Activated CD8-positive, alpha-beta memory T cell treated with anti-CD3 and anti-CD28 coated beads for 48 hours (primary cell): ENCODE measurements around the gene RFFL.
"Not testable (repeated sequence)": the region's sequence is repeated elsewhere in the genome, so short reads cannot be mapped to it uniquely, and the experiment has no call there.

Source experiments
- DNase-seq, 3 experiments: peaks; one replicate each; pipeline ENCODE4 v3.0.0-alpha.2; 2020; ENCODE audit warnings: low read depth in 2 of 3, low spot score in 2 of 3

RFFL gene

DNA sequence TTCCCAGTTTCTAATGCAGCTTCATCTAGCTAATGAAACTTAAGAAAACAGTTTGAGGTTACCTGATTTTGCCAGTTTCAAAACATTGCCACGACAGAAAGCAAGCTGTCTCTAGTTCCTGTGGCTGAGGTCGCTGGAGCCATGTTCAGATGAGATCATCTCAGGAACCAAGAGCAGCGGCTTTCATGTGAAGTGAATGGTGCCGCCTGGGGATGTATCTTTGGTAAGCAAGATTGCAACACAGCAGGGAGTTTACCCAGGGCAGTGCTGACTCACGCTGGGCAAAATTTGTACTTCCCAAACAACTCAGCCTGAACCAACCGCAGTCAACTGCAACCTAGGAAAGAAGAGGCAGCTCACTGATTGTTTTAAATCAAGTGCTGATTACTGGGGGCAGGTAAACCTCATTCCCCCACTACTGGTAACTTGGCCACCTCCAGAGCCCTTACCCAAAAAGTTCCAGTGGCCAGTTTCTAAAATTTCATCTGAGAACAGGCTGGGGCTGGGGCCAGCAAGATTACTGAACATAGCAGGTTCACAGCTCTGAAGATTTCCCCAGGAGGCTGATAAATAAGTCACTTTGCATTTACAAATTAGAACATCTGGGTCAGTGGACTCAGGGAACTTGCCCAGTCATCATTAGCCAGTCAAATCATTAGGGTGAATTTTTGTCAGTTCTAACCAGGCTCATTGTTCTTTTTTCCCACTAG lies at the start of gene RFFL:
TSS of gene RFFL (minus strand) at position 194 of the 710 bp plus-strand sequence. CDS start 37,154 bp downstream, outside the sequence.
- peak; percentile 40 to 69 (median 66) for DNase-seq

- not testable (repeated sequence) for DNase-seq
These were observed 47.3 kb upstream of the RFFL start for GRCh38 chr17:35110791-35111190.

DNA sequence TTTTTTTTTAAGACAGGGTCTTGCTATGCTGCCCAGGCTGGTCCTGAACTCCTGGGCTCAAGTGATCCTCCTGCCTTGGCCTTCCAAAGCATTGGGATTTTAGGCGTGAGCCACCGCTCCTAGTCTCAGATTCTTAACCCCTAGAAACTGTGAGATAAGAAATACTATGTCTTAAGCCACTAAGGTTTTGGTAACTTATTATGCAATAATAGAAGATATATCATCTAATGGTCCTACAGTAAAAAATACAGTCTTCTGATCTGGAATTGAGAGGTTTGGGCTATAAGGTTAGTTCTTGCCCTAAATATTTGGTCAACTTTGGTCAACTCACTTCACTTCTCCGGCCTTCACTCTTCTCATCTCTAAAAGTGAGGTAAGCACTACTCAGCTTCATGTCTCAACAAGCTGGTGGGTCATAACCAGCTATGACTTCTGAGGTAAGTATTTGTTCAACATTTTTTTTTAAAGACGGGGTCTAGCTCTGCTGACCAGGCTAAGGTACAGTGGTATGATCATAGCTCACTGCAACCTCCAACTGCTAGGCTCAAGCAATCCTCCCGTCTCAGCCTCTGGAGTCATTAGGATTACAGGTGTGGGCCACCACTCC lies 41.4 kb upstream of the RFFL start:
- no peak for DNase-seq

GRCh38 chr17:35103271-35103670 lies 39.8 kb upstream of the RFFL start:
- DNase-seq = no peak

- no peak for DNase-seq
These were observed 38.2 kb upstream of the RFFL start for GRCh38 chr17:35101725-35102124.

- no peak for DNase-seq
These were observed 37.5 kb upstream of the RFFL start for GRCh38 chr17:35101036-35101435.

DNA sequence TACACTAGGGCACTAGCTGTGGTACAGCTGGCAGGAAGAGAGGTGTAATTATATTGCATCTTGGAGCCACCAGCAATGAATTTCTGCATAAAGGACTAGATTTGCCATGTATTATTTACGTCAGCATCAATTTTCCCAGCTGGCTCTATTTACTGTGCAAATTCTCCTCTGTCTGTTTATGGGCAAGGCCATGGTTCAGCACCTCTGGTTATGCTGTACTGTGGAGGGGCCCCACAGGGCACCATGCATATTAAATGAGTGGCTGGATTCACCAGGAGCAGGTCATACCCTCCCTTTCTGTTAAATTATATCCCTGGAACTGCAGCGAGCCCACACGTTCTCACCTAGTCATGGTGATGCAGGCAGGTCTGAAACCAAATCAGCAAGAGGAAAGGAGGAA lies 36.4 kb upstream of the RFFL start:
- DNase-seq = no peak

DNA sequence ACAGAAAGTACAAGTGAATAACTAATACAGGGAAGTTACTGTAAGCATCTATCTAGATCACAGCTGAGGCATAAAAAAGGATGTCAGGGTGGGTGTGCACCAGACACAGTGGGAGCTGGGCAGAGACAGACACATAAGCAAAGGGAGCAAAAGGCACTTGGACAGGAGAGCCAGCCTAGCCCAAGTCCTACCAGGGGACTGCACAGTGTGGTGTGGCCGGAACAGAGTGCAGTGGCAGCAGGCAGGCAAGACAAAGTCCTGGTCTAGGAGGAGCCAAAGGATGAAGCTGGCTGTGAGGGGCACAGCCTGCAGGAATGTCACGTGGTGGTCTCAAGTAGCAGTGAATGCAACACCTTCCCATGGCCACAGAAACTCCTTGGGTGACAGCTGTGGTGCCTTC lies 34.3 kb upstream of the RFFL start:
- DNase-seq = no peak

GRCh38 chr17:35095741-35096140 lies 32.2 kb upstream of the RFFL start:
- DNase-seq = no peak

DNA sequence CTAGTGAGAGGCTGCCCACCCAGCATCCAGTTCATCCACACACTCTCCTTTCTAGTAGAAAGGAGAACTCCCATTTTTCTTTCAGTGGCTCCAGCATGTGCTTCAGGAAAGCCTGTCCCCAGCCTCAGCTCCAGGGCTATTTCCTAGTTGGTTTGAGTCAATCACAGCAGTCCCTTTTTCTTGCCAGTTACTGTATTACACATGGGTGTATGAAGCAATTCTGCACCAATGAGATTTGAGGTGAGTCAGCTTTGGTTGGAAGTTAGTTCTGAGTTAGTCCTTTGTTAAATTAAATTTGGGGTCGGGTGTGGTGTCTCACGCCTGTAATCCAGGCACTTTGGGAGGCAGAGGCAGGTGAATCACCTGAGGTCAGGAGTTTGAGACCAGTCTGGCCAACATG lies 31.4 kb upstream of the RFFL start:
- no peak for DNase-seq

GRCh38 chr17:35090707-35091106 lies 27.2 kb upstream of the RFFL start:
- DNase-seq = not testable (repeated sequence)

GRCh38 chr17:35089586-35090296 lies 26.2 kb upstream of the RFFL start:
- DNase-seq = peak in 2 of 3 experiments; percentile 31 to 58

GRCh38 chr17:35088881-35089585 lies 25.5 kb upstream of the RFFL start:
- peak; percentile 82 to 88 (median 87) for DNase-seq

- peak in 1 of 3 experiments; percentile 22 for DNase-seq
These were observed 24.9 kb upstream of the RFFL start for GRCh38 chr17:35088356-35088880.

GRCh38 chr17:35087731-35088355 lies 24.3 kb upstream of the RFFL start:
- DNase-seq = no peak

DNA sequence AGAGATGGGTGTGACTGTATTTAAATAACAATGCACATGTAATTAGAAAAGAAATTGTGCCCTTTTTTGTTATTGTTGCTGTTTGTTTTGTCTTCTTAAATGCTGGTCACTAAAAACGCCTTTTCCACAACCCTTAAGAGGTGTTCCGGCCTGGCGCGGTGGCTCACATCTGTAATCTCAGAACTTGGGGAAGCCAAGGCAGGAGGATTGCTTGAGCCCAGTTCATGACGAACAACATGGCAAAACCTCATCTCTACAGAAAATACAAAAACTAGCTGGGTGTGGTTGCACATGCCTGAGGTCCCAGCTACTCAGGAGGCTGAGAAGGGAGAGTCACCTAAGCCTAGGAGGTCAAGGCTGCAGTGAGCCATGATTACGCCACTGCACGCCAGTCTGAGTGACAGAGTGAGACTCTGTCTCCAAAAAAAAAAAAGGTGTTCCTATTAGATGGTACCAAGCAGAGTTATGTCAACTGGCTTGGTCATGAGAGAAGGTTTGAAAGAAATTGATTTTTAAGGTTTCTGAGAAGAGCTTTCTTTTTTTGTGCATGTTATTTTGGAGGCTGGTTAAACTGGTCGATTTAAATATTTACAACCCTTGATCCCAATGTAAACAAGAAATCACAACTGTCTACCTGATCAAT lies 23.5 kb upstream of the RFFL start:
- DNase-seq = no peak

- no peak for DNase-seq
These were observed 22.7 kb upstream of the RFFL start for GRCh38 chr17:35086164-35086563.

DNA sequence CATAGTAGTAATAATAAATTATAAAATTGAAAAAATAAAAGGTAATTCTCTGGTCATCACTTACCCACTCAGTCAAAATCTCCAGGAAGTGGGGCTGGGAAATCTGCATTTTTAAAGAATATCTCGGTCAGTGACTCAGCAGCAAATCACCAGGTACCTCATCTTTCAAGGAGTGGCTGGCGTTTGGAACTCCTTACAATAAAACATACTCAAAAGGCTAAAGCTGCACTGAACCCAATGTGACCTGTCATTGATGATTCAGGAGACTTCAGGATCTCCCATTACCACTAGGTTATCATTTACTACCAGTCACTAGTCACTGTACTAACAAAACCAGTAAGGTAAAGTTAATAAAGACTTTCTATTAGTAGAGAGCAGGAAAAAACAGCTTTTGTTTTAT lies 21.5 kb upstream of the RFFL start:
- no peak for DNase-seq

DNA sequence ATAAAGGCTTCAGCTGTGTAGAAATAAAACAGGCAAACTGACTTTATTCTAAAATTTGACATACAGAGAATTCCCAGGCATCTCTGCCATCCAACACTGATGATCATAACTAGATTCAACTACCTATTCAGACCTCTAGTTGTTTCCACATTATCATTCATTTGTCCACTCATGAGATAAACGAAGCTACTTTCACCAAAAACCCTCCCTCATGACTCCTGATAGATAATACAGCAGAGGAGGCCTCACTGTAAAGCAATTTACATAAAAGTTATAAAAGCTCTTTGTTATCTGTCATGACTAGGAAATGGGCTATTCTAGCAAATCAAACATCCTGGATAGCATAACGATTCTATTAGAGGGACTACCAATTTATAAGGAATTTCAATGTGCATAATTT lies 19.6 kb upstream of the RFFL start:
- DNase-seq = no peak

DNA sequence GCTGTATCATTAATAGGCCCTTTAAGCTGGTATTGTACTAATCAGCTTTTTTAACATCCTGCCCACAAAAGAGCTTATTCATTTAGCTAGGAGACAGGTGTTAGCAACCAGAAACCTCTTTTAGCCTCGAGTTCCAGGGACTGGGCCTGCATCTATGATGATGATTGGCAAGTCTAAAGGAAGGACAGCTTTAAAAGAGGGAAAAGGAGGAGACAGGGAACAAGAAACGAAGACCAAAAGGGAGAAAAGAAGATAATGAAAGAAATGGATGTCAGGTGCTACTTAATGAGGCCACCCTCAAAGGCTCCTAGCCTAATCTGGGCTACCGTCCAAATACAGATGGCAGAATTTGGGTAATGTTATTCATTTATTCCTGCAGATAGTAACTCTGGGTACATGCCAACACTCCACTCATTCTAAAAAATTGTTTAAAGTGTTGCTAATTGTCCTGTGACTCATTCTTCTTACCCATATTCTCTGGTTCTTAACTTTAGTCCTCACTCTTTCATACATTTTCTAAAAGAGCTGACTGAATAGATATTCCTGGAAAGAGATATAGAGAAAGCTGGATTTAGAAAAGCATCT lies 18.7 kb upstream of the RFFL start:
- no peak for DNase-seq
